Stimulated activated naive CD8-positive, alpha-beta T cell treated with anti-CD3 and anti-CD28 coated beads, Interleukin-15, Interleukin-2, amounts not matched to agents 100 ng/mL and 50 ng/mL, for 24 hours (primary cell): ENCODE measurements around the gene MPHOSPH9.
"Not testable (repeated sequence)": the region's sequence is repeated elsewhere in the genome, so short reads cannot be mapped to it uniquely, and the experiment has no call there.

Experiments used
- H3K27ac Mint-ChIP-seq: one replicate; pipeline ENCODE4 v1.8.0; 2021; ENCODE audit warnings: mild to moderate bottlenecking, mixed read lengths
- H3K27me3 Mint-ChIP-seq: one replicate; pipeline ENCODE4 v1.8.0; 2021; ENCODE audit warnings: mixed read lengths
- H3K36me3 Mint-ChIP-seq: one replicate; pipeline ENCODE4 v1.8.0; 2021; ENCODE audit warnings: low read depth, mixed read lengths
- H3K4me1 Mint-ChIP-seq: one replicate; pipeline ENCODE4 v1.8.0; 2021; ENCODE audit warnings: low read depth, mixed read lengths
- H3K4me3 Mint-ChIP-seq: one replicate; pipeline ENCODE4 v1.8.0; 2021; ENCODE audit warnings: mild to moderate bottlenecking, mixed read lengths
- H3K9me3 Mint-ChIP-seq: one replicate; pipeline ENCODE4 v1.8.0; 2021; ENCODE audit warnings: mixed read lengths

MPHOSPH9 gene

GRCh38 chr12:123265851-123266678 lies 33.1 kb upstream of the MPHOSPH9 start:
- Mint-ChIP-seq H3K4me3 (no peak overlapping the region), H3K4me1 (peaks cover 22% of the 10 kb centered on the region), H3K27me3 (no peaks in the 10 kb centered on the region), H3K36me3 (peaks cover 25% of the 10 kb centered on the region), H3K27ac (no peak overlapping the region), H3K9me3 (no peaks in the 10 kb centered on the region)

- Mint-ChIP-seq H3K4me3 (no peak overlapping the region), H3K27ac (peak overlapping the region; percentile 22), H3K9me3 (no peaks in the 10 kb centered on the region), H3K27me3 (no peaks in the 10 kb centered on the region), H3K36me3 (peaks cover 39% of the 10 kb centered on the region), H3K4me1 (peaks cover 13% of the 10 kb centered on the region)
These were observed 31.7 kb upstream of the MPHOSPH9 start for GRCh38 chr12:123264642-123265041.

GRCh38 chr12:123263196-123263817 lies 30.4 kb upstream of the MPHOSPH9 start:
- Mint-ChIP-seq H3K4me1 (peaks cover 4% of the 10 kb centered on the region), H3K36me3 (peaks cover 46% of the 10 kb centered on the region), H3K4me3 (no peak overlapping the region), H3K27ac (no peak overlapping the region), H3K9me3 (no peaks in the 10 kb centered on the region), H3K27me3 (no peaks in the 10 kb centered on the region)

GRCh38 chr12:123261196-123261595 lies 28.3 kb upstream of the MPHOSPH9 start:
- no peak overlapping the region for H3K4me3 Mint-ChIP-seq
- H3K27me3 Mint-ChIP-seq: no peaks in the 10 kb centered on the region
- H3K9me3 Mint-ChIP-seq: no peaks in the 10 kb centered on the region
- H3K4me1 Mint-ChIP-seq: no peaks in the 10 kb centered on the region
- peaks cover 53% of the 10 kb centered on the region for H3K36me3 Mint-ChIP-seq
- no peak overlapping the region for H3K27ac Mint-ChIP-seq

- H3K4me3 Mint-ChIP-seq: no peak overlapping the region
- H3K27me3 Mint-ChIP-seq: no peaks in the 10 kb centered on the region
- H3K27ac Mint-ChIP-seq: no peak overlapping the region
- peaks cover 3% of the 10 kb centered on the region for H3K4me1 Mint-ChIP-seq
- no peaks in the 10 kb centered on the region for H3K9me3 Mint-ChIP-seq
- peaks cover 61% of the 10 kb centered on the region for H3K36me3 Mint-ChIP-seq
These were observed 27.1 kb upstream of the MPHOSPH9 start for GRCh38 chr12:123260081-123260480.

- Mint-ChIP-seq H3K27ac (no peak overlapping the region), H3K27me3 (no peaks in the 10 kb centered on the region), H3K4me3 (no peak overlapping the region), H3K9me3 (no peaks in the 10 kb centered on the region), H3K36me3 (peaks cover 65% of the 10 kb centered on the region), H3K4me1 (peaks cover 14% of the 10 kb centered on the region)
These were observed 25.7 kb upstream of the MPHOSPH9 start for GRCh38 chr12:123258593-123258992.

- Mint-ChIP-seq H3K4me3 (no peak overlapping the region), H3K4me1 (peaks cover 41% of the 10 kb centered on the region), H3K36me3 (peaks cover 48% of the 10 kb centered on the region), H3K9me3 (no peaks in the 10 kb centered on the region), H3K27me3 (no peaks in the 10 kb centered on the region), H3K27ac (peak overlapping the region; percentile 34)
These were observed 22.0 kb upstream of the MPHOSPH9 start for GRCh38 chr12:123254853-123255446.

- H3K27me3 Mint-ChIP-seq: no peaks in the 10 kb centered on the region
- H3K36me3 Mint-ChIP-seq: peaks cover 45% of the 10 kb centered on the region
- no peaks in the 10 kb centered on the region for H3K9me3 Mint-ChIP-seq
- no peak overlapping the region for H3K4me3 Mint-ChIP-seq
- H3K4me1 Mint-ChIP-seq: peaks cover 45% of the 10 kb centered on the region
- peak overlapping the region; percentile 72 for H3K27ac Mint-ChIP-seq
These were observed 20.9 kb upstream of the MPHOSPH9 start for GRCh38 chr12:123253641-123254459.

- not testable (repeated sequence) for H3K27me3 Mint-ChIP-seq, H3K9me3 Mint-ChIP-seq, H3K4me3 Mint-ChIP-seq, H3K27ac Mint-ChIP-seq
- peaks cover 60% of the 10 kb centered on the region for H3K4me1 Mint-ChIP-seq
- H3K36me3 Mint-ChIP-seq: peaks cover 54% of the 10 kb centered on the region
These were observed 19.4 kb upstream of the MPHOSPH9 start for GRCh38 chr12:123252365-123252764.

GRCh38 chr12:123251403-123252076 lies 18.6 kb upstream of the MPHOSPH9 start:
- Mint-ChIP-seq H3K4me3 (no peak overlapping the region), H3K36me3 (peaks cover 53% of the 10 kb centered on the region), H3K4me1 (peaks cover 66% of the 10 kb centered on the region), H3K27me3 (no peaks in the 10 kb centered on the region), H3K27ac (peak overlapping the region; percentile 18), H3K9me3 (no peaks in the 10 kb centered on the region)

- Mint-ChIP-seq H3K9me3 (no peaks in the 10 kb centered on the region), H3K27ac (peak overlapping the region; percentile 18), H3K4me1 (peaks cover 73% of the 10 kb centered on the region), H3K4me3 (no peak overlapping the region), H3K27me3 (no peaks in the 10 kb centered on the region), H3K36me3 (peaks cover 48% of the 10 kb centered on the region)
These were observed 17.8 kb upstream of the MPHOSPH9 start for GRCh38 chr12:123250471-123251383.

GRCh38 chr12:123248996-123249741 lies 16.2 kb upstream of the MPHOSPH9 start:
- peaks cover 47% of the 10 kb centered on the region for H3K36me3 Mint-ChIP-seq
- H3K4me1 Mint-ChIP-seq: peaks cover 69% of the 10 kb centered on the region
- not testable (repeated sequence) for H3K27ac Mint-ChIP-seq, H3K27me3 Mint-ChIP-seq, H3K4me3 Mint-ChIP-seq, H3K9me3 Mint-ChIP-seq

- H3K27me3 Mint-ChIP-seq, H3K9me3 Mint-ChIP-seq, H3K4me3 Mint-ChIP-seq: not testable (repeated sequence)
- peaks cover 62% of the 10 kb centered on the region for H3K4me1 Mint-ChIP-seq
- H3K36me3 Mint-ChIP-seq: peaks cover 40% of the 10 kb centered on the region
- H3K27ac Mint-ChIP-seq: peak overlapping the region; percentile 52
These were observed 15.2 kb upstream of the MPHOSPH9 start for GRCh38 chr12:123248129-123248528.
